ENCODE data around the gene BCL2L13. TPM values are rescaled to one million over a fixed set of nuclear protein-coding genes. Genes with fewer than 3 reads are reported as not detected.

The BCL2L13 gene, protein sequence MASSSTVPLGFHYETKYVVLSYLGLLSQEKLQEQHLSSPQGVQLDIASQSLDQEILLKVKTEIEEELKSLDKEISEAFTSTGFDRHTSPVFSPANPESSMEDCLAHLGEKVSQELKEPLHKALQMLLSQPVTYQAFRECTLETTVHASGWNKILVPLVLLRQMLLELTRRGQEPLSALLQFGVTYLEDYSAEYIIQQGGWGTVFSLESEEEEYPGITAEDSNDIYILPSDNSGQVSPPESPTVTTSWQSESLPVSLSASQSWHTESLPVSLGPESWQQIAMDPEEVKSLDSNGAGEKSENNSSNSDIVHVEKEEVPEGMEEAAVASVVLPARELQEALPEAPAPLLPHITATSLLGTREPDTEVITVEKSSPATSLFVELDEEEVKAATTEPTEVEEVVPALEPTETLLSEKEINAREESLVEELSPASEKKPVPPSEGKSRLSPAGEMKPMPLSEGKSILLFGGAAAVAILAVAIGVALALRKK
- total RNA-seq = 10 to 100 TPM; 23.5 to 24.9 TPM

DNA sequence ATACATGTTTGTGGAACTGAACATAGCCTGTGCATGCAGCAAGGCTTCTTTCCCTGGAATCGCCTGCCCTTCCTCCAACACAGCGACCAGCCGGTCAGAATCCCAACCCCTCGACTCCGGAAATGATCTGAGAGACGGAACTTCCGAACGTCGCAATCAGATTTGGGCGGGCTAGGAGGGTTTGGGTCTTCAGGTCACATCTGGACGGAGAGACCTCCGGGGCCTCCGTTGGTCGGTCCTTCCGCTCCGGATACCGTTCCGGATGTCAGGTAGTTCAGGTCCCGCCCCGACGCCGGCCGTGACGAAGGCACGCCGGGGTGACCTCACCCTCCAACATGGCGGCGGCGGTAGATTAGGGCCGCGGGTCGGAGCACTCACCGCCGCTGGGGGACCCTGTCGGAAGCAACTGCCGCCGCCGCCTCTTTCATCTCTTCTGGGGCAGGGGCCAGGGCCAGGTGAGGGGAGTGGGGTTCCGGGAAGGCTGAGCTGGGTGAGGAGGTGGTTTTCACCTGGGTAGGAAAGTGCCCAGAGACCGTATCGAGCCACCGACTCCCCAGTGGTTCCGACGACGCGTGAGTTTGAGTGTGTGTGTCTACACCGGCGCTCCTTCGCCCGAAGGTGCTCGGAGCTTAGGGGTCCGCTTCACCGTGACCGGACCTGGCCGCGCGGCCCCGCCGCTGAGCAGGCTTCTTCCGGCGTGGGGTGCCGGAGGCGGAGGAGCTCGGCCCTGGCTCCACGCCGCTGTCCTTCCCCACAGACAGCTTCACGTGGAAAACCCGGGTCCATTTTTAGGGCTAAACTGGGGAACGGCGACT lies at the start of gene BCL2L13:
Gene BCL2L13 (plus strand): TSS at position 326 of the 815 bp plus-strand sequence. CDS start 16,955 bp downstream, outside the sequence.
- peaks cover 10% of the 10 kb centered on the region for H3K36me3 Mint-ChIP-seq (ENCODE audit: low read depth)
- CTCF ChIA-PET = interaction anchor here (0.8 to 1.0 kb wide), 3 partner anchors 26 to 121 kb away, joined by 3 read pairs; no protein-coding TSS in a partner anchor

DNA sequence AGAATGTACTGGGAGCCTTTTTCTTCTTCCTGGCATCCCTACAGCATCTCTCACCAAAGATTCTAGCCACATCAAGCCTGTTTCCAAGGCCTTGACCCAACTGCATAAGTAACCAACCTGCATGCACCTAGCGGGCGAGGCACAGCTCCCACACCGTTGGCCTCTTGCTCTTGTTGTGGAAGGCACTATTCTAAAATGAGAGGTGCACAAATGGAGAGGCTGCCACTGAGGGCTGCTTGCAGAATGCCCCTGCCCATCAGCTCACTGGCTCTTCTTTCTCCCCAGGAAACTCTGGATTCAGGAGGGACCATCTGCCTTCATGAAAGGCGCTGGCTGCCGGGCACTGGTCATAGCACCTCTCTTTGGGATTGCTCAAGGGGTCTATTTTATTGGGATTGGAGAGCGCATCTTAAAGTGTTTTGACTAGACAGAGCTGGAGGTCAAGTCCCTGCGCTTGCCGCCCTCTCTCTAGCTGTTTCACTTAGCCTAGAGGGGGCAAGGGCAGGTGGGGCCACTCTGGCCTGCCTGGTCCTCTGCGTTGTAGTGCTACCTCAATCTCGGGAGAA lies 48.7 kb upstream of the BCL2L13 start:
- ChIA-PET POLR2A (no interaction called here), CTCF (no interaction called here)
- H3K4me1 Mint-ChIP-seq = no peaks in the 10 kb centered on the region

More for the DNA sequence above, at the start of gene BCL2L13:
- POLR2A ChIA-PET = no interaction called here
- no peaks in the 10 kb centered on the region for H3K27me3 Mint-ChIP-seq
- peaks cover 35% of the 10 kb centered on the region for H3K4me1 Mint-ChIP-seq
- DNase-seq = peak; percentile 93
- H3K27ac Mint-ChIP-seq = peak within 1 kb of the TSS; percentile 97
- peak within 1 kb of the TSS; percentile 88 for H3K4me3 Mint-ChIP-seq
- no peaks in the 10 kb centered on the region for H3K9me3 Mint-ChIP-seq

DNA sequence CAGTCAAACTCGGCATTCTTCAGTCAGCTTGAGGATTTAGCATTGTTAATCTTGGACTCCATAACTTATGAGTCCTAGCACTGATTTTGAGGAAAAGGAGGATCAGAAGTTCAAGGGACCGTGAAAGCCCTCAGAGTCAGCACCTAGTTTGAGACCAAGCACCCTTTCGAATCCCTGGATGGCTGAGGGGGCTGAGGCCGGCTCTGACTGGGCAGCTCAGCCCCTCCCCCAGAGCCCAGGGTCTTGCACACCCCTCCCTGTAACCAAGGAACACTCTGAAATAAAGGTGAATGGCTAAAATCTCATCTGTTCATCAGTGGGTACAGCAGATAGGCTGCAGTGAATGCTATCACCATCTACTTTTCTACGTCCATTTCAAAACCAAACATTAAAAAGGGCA lies 48.0 kb upstream of the BCL2L13 start:
- Mint-ChIP-seq H3K36me3 (ENCODE audit: low read depth) (peaks cover 29% of the 10 kb centered on the region), H3K4me1 (no peaks in the 10 kb centered on the region), H3K4me3 (no peak overlapping the region), H3K27me3 (no peaks in the 10 kb centered on the region), H3K27ac (no peak overlapping the region), H3K9me3 (no peaks in the 10 kb centered on the region)
- POLR2A ChIA-PET = no interaction called here
- DNase-seq = no peak
- CTCF ChIA-PET = no interaction called here

More for the DNA sequence above, 48.7 kb upstream of the BCL2L13 start:
- Mint-ChIP-seq H3K36me3 (ENCODE audit: low read depth) (peaks cover 29% of the 10 kb centered on the region), H3K27ac (no peak overlapping the region), H3K27me3 (no peaks in the 10 kb centered on the region), H3K4me3 (no peak overlapping the region), H3K9me3 (no peaks in the 10 kb centered on the region)
- no peak for DNase-seq

DNA sequence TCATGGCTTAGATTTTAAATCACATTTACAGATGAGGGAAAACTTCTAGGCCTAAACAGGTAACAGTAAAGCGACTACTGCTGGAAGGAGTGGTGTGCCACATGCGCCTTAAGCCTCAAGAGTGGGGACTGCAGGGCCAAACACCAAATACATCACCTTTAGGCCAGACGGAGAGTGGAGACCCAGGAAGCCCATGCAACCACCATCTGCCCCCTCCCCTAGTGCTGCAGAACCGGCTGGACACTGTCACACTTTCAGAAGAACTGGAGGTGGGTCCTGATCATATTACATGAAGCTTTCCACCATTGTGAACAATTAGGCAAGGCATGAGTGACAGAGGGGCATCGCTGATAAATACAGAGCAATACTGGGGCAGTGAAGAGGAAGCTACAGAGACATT lies 46.4 kb upstream of the BCL2L13 start:
- no peaks in the 10 kb centered on the region for H3K4me1 Mint-ChIP-seq
- ChIA-PET CTCF (no interaction called here), POLR2A (no interaction called here)
- H3K36me3 Mint-ChIP-seq (ENCODE audit: low read depth) = peaks cover 41% of the 10 kb centered on the region
- no peak for DNase-seq
- no peaks in the 10 kb centered on the region for H3K27me3 Mint-ChIP-seq
- no peaks in the 10 kb centered on the region for H3K9me3 Mint-ChIP-seq
- no peak overlapping the region for H3K27ac Mint-ChIP-seq
- no peak overlapping the region for H3K4me3 Mint-ChIP-seq

DNA sequence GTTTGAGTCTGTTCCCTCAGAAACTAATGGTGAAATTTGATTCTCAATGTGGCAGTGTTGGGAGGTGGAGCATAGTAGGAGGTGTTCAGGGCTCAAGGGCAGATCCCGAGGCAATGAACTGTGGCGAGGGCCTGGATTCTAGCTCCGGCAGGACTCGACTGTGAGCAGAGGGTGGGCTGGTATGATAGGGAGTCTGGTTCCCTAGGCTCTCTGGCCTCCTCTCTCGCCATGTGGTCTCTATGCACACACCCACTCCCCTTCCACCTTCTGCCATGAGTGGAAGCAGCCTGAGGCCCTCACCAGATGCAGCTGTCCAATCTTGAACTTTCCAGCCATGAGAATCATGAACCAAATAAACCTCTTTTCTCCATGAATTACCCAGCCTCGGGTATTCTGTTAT lies 42.3 kb upstream of the BCL2L13 start:
- H3K36me3 Mint-ChIP-seq (ENCODE audit: low read depth) = peaks cover 60% of the 10 kb centered on the region

DNA sequence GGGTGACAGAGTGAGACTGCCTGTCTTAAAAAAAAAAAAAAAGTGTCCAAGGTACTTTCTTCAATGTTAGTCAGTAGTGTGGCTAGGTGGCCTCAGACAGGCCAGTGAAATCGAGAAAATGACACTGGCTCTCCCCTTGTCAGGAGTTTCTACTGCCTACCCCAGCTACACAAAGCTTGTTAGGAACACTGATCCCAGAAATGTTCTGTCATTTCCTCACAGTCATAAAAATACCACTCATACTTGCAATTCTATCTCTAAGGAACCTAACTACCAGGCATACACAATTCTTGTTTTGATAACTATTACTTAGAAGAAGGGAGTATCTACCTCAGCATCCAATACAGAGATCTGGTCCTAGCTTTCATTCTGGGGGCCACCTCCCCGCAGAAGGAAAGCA lies 41.3 kb upstream of the BCL2L13 start:
- POLR2A ChIA-PET = interaction anchor here (0.6 kb wide), 1 partner anchor 12 kb away, joined by 11 read pairs; no protein-coding TSS in a partner anchor
- Mint-ChIP-seq H3K27ac (no peak overlapping the region), H3K27me3 (no peaks in the 10 kb centered on the region), H3K4me3 (no peak overlapping the region), H3K9me3 (no peaks in the 10 kb centered on the region), H3K4me1 (no peaks in the 10 kb centered on the region), H3K36me3 (ENCODE audit: low read depth) (peaks cover 54% of the 10 kb centered on the region)
- CTCF ChIA-PET = interaction anchor here (0.7 to 0.8 kb wide), 2 partner anchors 9 to 279 kb away, joined by 3 to 4 read pairs; no protein-coding TSS in a partner anchor
- no peak for DNase-seq

More for the DNA sequence above, 42.3 kb upstream of the BCL2L13 start:
- no peak for DNase-seq
- no peaks in the 10 kb centered on the region for H3K4me1 Mint-ChIP-seq
- H3K27ac Mint-ChIP-seq = no peak overlapping the region
- ChIA-PET POLR2A (interaction anchor here (0.6 kb wide), 1 partner anchor 12 kb away, joined by 12 read pairs; no protein-coding TSS in a partner anchor), CTCF (interaction anchor here (0.7 kb wide), 1 partner anchor 16 kb away, joined by 3 read pairs; no protein-coding TSS in a partner anchor)
- H3K4me3 Mint-ChIP-seq = no peak overlapping the region
- H3K27me3 Mint-ChIP-seq = no peaks in the 10 kb centered on the region
- no peaks in the 10 kb centered on the region for H3K9me3 Mint-ChIP-seq

DNA sequence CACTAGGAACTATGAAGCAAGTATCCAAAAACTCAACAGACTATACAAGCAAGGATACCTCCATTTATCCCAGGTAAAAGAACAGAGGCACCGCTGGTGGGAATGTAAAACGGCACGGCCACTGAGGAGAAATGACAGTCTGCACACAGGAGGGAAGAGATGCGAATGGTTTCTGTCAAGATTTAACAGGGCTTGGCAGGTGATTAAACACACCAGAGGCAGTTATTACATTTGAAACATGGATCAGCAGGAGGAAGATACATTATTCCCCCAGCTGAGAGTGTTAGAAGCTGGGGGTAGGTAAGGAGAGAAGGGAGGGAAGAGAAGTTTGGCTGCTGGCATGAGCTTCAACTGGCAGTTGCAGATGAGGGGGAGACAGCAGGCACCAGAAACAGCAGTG lies 40.2 kb upstream of the BCL2L13 start:
- no peak for DNase-seq
- Mint-ChIP-seq H3K4me1 (no peaks in the 10 kb centered on the region), H3K36me3 (ENCODE audit: low read depth) (peaks cover 47% of the 10 kb centered on the region), H3K27ac (no peak overlapping the region), H3K27me3 (no peaks in the 10 kb centered on the region), H3K4me3 (no peak overlapping the region), H3K9me3 (no peaks in the 10 kb centered on the region)
- CTCF ChIA-PET = no interaction called here
- POLR2A ChIA-PET = no interaction called here

DNA sequence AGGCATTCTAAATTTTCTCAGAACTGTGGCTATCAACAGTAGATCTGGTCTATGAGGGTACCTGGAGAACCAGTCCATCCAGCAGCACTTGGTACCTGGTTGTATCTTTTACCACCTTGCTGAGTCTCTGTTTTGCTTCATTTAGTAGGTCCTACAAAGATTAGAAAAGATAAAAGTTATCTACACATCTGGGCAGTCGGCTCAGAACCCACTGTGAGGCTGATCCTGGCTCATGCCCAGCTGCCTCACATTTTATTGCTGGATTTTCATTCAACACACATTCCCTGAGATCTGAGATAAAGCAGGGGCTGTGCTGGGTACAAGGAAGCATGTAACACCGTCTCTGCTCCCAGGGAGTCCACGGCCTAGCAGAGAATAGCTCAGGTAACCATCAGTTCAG lies 37.5 kb upstream of the BCL2L13 start:
- ChIA-PET POLR2A (no interaction called here), CTCF (interaction anchor here (1.6 kb wide), 1 partner anchor 188 kb away, joined by 3 read pairs; no protein-coding TSS in a partner anchor)
- Mint-ChIP-seq H3K27me3 (no peaks in the 10 kb centered on the region), H3K36me3 (ENCODE audit: low read depth) (peaks cover 38% of the 10 kb centered on the region), H3K9me3 (no peaks in the 10 kb centered on the region), H3K27ac (no peak overlapping the region), H3K4me1 (peaks cover 6% of the 10 kb centered on the region), H3K4me3 (no peak overlapping the region)
- DNase-seq = no peak

DNA sequence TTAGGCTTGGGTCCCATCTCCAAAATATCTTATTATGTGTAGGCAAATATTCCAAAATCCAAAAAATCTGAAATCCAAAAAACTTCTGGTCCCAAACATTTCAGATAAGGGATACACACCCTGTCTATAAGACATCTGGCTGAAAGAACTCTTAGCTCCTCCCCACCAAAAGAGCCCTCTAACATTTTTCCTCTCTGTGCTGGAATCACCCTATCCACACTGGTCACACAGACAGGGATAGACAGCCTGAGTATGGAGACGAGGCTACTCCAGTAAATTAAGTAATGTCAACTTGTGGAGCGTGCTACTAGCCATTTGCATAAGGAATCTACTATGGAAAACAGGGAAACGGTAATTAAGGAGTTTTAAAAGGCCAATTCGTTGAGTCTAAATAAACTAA lies 34.9 kb upstream of the BCL2L13 start:
- CTCF ChIA-PET = interaction anchor here (0.7 to 0.8 kb wide), 2 partner anchors 16 to 30 kb away, joined by 3 to 5 read pairs; no protein-coding TSS in a partner anchor
- Mint-ChIP-seq H3K9me3 (no peaks in the 10 kb centered on the region), H3K27me3 (no peaks in the 10 kb centered on the region), H3K36me3 (ENCODE audit: low read depth) (peaks cover 15% of the 10 kb centered on the region), H3K27ac (no peak overlapping the region), H3K4me3 (no peak overlapping the region), H3K4me1 (peaks cover 6% of the 10 kb centered on the region)
- POLR2A ChIA-PET = no interaction called here
- no peak for DNase-seq

DNA sequence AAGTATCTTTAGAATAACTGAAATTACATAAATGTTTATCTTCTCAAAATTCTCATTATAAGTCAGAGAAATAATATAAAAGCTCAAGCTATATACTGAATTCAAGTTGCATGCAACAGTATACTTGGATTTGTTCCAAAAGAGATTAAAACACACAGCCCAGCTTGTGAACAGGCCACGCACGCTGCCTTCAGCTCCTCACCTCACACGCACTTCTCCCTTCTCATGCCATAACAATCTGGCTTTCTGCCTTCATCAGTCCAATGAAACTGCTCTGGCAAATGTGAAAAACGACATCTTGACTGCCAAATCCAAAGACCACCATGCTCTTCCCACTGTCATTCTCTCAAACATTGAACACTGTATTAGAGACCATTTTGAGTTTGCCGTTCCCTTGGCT lies 32.1 kb upstream of the BCL2L13 start:
- Mint-ChIP-seq H3K9me3 (no peaks in the 10 kb centered on the region), H3K36me3 (ENCODE audit: low read depth) (peaks cover 12% of the 10 kb centered on the region), H3K27me3 (no peaks in the 10 kb centered on the region), H3K27ac (no peak overlapping the region), H3K4me1 (peaks cover 6% of the 10 kb centered on the region), H3K4me3 (no peak overlapping the region)
- DNase-seq = no peak
- POLR2A ChIA-PET = no interaction called here
- CTCF ChIA-PET = interaction anchor here (0.6 to 1.6 kb wide), 4 partner anchors 8 to 439 kb away, joined by 3 to 6 read pairs (median 4); partner anchors contain the start of gene BCL2L13

DNA sequence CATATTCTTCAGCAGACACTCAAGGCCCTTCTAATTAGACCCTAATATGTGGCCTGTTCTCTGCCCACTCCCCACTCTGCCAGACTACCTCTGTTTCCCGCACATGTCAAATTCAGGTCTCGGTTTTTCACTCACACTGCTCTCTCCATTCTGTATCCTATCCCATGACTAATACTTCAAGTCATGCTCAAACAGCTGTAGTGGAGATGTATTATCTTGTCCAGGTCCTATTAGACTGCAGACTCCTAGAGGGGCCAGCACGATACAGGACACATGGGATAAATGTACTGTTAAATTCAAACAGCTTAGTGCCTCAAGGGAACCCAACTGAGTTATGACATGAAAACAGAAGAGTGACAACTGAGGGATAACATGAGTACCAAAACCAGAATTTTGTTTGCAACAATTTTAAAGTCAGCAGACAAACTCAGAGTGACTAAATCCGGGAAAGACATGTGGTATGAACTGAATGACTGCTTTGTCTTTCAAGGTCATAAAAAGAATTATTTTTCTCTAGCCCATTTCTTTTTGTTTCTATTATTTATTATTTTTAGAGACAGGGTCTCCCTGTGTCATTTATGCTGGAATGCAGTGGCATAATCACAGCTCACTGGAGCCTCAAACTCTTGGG lies 30.6 kb upstream of the BCL2L13 start:
- Mint-ChIP-seq H3K4me1 (peaks cover 6% of the 10 kb centered on the region), H3K36me3 (ENCODE audit: low read depth) (peaks cover 22% of the 10 kb centered on the region), H3K9me3 (no peaks in the 10 kb centered on the region), H3K27me3 (no peaks in the 10 kb centered on the region), H3K27ac (no peak overlapping the region), H3K4me3 (no peak overlapping the region)
- DNase-seq = no peak
- ChIA-PET POLR2A (no interaction called here), CTCF (interaction anchor here (0.6 to 1.6 kb wide), 2 partner anchors 20 to 29 kb away, joined by 3 to 4 read pairs; no protein-coding TSS in a partner anchor)

DNA sequence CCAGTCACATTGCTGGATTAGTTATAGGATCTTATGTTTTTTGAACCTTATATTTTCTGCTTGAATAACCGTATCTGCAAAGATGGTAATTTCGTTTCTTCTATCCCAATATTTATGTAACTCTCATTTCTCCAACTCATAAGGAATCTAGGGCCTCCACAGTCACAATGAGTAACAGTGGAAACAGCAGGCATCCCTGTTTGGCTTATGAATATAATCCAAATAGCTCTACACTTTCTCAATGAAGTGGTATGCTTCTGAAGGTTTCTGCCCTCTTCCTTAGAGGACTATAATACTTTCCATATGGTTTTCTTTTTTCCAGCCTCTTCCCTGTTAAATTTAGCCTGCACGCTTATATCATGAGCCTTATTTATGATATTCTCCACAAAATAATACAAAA lies 26.5 kb upstream of the BCL2L13 start:
- no peaks in the 10 kb centered on the region for H3K27me3 Mint-ChIP-seq
- ChIA-PET POLR2A (no interaction called here), CTCF (interaction anchor here (0.6 kb wide), 1 partner anchor 14 kb away, joined by 5 read pairs; no protein-coding TSS in a partner anchor)
- H3K4me3 Mint-ChIP-seq = no peak overlapping the region
- no peak overlapping the region for H3K27ac Mint-ChIP-seq
- H3K9me3 Mint-ChIP-seq = no peaks in the 10 kb centered on the region
- peaks cover 20% of the 10 kb centered on the region for H3K36me3 Mint-ChIP-seq (ENCODE audit: low read depth)
- DNase-seq = no peak
- H3K4me1 Mint-ChIP-seq = no peaks in the 10 kb centered on the region
